ENCODE measurements around the gene RASL12.

RASL12 gene

GRCh38 chr15:65059369-65059750, 8.4 kb downstream of the RASL12 start:
- H3F3A ChIP-seq (ENCODE audit: insufficient read depth): no peaks in the 10 kb centered on the region
- H4K20me1 ChIP-seq (ENCODE audit: low read depth, low read length): no peaks in the 10 kb centered on the region
- H3K27ac ChIP-seq (ENCODE audit: low read depth, low read length): no peak overlapping the region
- no peak overlapping the region for H3K9ac ChIP-seq (ENCODE audit: low read length)
- H3K9me3 ChIP-seq (ENCODE audit: insufficient read depth, low read length): no peaks in the 10 kb centered on the region
- no peaks in the 10 kb centered on the region for H3K79me2 ChIP-seq (ENCODE audit: insufficient read depth, low read length)
- H2AFZ ChIP-seq (ENCODE audit: low read depth, low read length, severe bottlenecking): no peak overlapping the region
- H3K9me2 ChIP-seq (replicated peaks; ENCODE audit: insufficient read depth, low read length): no peaks in the 10 kb centered on the region
- no peak for TF ChIP-seq EZH2phosphoT487 (conservative IDR thresholded peaks at IDR 0.05; ENCODE audit: low read length)
- TF ChIP-seq CTCF (IDR thresholded peaks at IDR 0.05; ENCODE audit: insufficient read depth, low read length, poor library complexity, severe bottlenecking): no peak
- H3K4me2 ChIP-seq (ENCODE audit: low read depth, low read length, poor library complexity, severe bottlenecking): no peak overlapping the region
- H3K36me3 ChIP-seq (ENCODE audit: low read length): no peaks in the 10 kb centered on the region
- no peaks in the 10 kb centered on the region for H3K27me3 ChIP-seq (ENCODE audit: low read length)
- no peak overlapping the region for H3K4me3 ChIP-seq (ENCODE audit: insufficient read depth, low read length, poor library complexity, severe bottlenecking)

GRCh38 chr15:65058394-65059368, 9.1 kb downstream of the RASL12 start:
- no peaks in the 10 kb centered on the region for H4K20me1 ChIP-seq (ENCODE audit: low read depth, low read length)
- H3K9ac ChIP-seq (ENCODE audit: low read length): no peak overlapping the region
- H3K36me3 ChIP-seq (ENCODE audit: low read length): no peaks in the 10 kb centered on the region
- H3K27me3 ChIP-seq (ENCODE audit: low read length): no peaks in the 10 kb centered on the region
- no peaks in the 10 kb centered on the region for H3K9me3 ChIP-seq (ENCODE audit: insufficient read depth, low read length)
- no peak overlapping the region for H2AFZ ChIP-seq (ENCODE audit: low read depth, low read length, severe bottlenecking)
- H3K27ac ChIP-seq (ENCODE audit: low read depth, low read length): no peak overlapping the region
- no peaks in the 10 kb centered on the region for H3K9me2 ChIP-seq (replicated peaks; ENCODE audit: insufficient read depth, low read length)
- no peak overlapping the region for H3K4me2 ChIP-seq (ENCODE audit: low read depth, low read length, poor library complexity, severe bottlenecking)
- H3F3A ChIP-seq (ENCODE audit: insufficient read depth): no peaks in the 10 kb centered on the region
- no peak for TF ChIP-seq CTCF (IDR thresholded peaks at IDR 0.05; ENCODE audit: insufficient read depth, low read length, poor library complexity, severe bottlenecking)
- no peak for TF ChIP-seq EZH2phosphoT487 (conservative IDR thresholded peaks at IDR 0.05; ENCODE audit: low read length)
- no peak overlapping the region for H3K4me3 ChIP-seq (ENCODE audit: insufficient read depth, low read length, poor library complexity, severe bottlenecking)
- no peaks in the 10 kb centered on the region for H3K79me2 ChIP-seq (ENCODE audit: insufficient read depth, low read length)

GRCh38 chr15:65057549-65057940, 10.2 kb downstream of the RASL12 start:
- Histone ChIP-seq H3K27me3 (ENCODE audit: low read length) (no peaks in the 10 kb centered on the region), H3K9me3 (ENCODE audit: insufficient read depth, low read length) (no peaks in the 10 kb centered on the region), H3K9ac (ENCODE audit: low read length) (no peak overlapping the region), H3K4me3 (ENCODE audit: insufficient read depth, low read length, poor library complexity, severe bottlenecking) (no peak overlapping the region), H3K4me2 (ENCODE audit: low read depth, low read length, poor library complexity, severe bottlenecking) (no peak overlapping the region), H3F3A (ENCODE audit: insufficient read depth) (no peaks in the 10 kb centered on the region), H3K36me3 (ENCODE audit: low read length) (no peaks in the 10 kb centered on the region), H3K27ac (ENCODE audit: low read depth, low read length) (no peak overlapping the region), H4K20me1 (ENCODE audit: low read depth, low read length) (no peaks in the 10 kb centered on the region), H3K9me2 (replicated peaks; ENCODE audit: insufficient read depth, low read length) (no peaks in the 10 kb centered on the region), H2AFZ (ENCODE audit: low read depth, low read length, severe bottlenecking) (no peak overlapping the region), H3K79me2 (ENCODE audit: insufficient read depth, low read length) (no peaks in the 10 kb centered on the region)
- no peak for TF ChIP-seq CTCF (IDR thresholded peaks at IDR 0.05; ENCODE audit: insufficient read depth, low read length, poor library complexity, severe bottlenecking)
- no peak for TF ChIP-seq EZH2phosphoT487 (conservative IDR thresholded peaks at IDR 0.05; ENCODE audit: low read length)
